ENCODE data around the gene YBX2. TPM values are rescaled to one million over a fixed set of nuclear protein-coding genes. Genes with fewer than 3 reads are reported as not detected.

The YBX2 gene
- total and polyA plus RNA-seq, 2 donors (not counting 1 experiment from before 2014, with no cell fraction given) = 0.15 to 0.22 TPM

DNA sequence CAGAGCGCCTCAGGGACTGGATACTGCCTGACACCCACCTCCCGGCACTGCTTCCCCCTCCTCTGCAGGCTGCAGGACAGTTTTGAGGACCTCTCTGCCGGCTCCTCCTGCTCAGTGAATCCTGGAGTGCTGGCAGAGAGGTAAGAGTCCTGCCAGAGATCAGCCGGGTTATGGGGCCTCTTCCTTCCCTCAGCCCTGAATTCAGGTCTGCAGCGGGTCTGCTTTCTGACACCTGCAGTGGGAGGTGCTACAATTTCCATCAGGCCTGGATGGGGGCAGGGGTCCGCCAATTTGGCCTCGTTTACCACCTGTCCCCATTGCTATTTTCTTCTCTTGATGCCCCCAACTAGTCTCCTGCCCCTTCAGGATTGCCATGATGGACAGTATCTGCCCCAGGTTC, 37.7 kb upstream of the YBX2 start:
- Histone ChIP-seq H3K4me2 (replicated peaks; ENCODE audit: low read depth, low read length, poor library complexity, severe bottlenecking) (peak overlapping the region; percentile 44), H3K36me3 (replicated peaks in 1 of 2; ENCODE audit: control extremely low read depth in 1 of 2, control insufficient read depth in 1 of 2, extremely low read depth in 1 of 2, insufficient read depth in 2 of 2, low read length in 1 of 2) (no peaks in the 10 kb centered on the region), H3K9ac (ENCODE audit: low read length) (no peak overlapping the region), H3K4me3 (ENCODE audit: control extremely low read depth in 1 of 5, extremely low read depth in 1 of 5, insufficient read depth in 1 of 5, low read depth in 2 of 5, low read length in 4 of 5) (no peak overlapping the region), H3K4me1 (ENCODE audit: control insufficient read depth in 2 of 2, insufficient read depth in 2 of 2, low read length in 2 of 2) (peaks cover 33 to 62% of the 10 kb centered on the region in 2 donors), H3K27ac (ENCODE audit: low read length in 2 of 2) (peak overlapping the region; percentile 37 to 55), H3K9me3 (ENCODE audit: control extremely low read depth in 1 of 3, control insufficient read depth in 2 of 3, insufficient read depth in 1 of 3, low read length in 2 of 3) (no peaks in the 10 kb centered on the region), H4K20me1 (ENCODE audit: control insufficient read depth, insufficient read depth, low read length, poor library complexity, severe bottlenecking) (peaks cover 5% of the 10 kb centered on the region), H3K27me3 (replicated peaks in 1 of 4; ENCODE audit: control extremely low read depth in 1 of 4, control insufficient read depth in 3 of 4, insufficient read depth in 4 of 4, low read length in 3 of 4) (no peaks in the 10 kb centered on the region), H3K79me2 (ENCODE audit: control insufficient read depth, insufficient read depth, low read length) (peaks cover 50% of the 10 kb centered on the region), H2AFZ (ENCODE audit: insufficient read depth, low read depth, low read length, poor library complexity, severe bottlenecking) (no peak overlapping the region)
- no peak for ATAC-seq (ENCODE audit: low read depth)
- H3K4me1 Mint-ChIP-seq = peaks cover 57% of the 10 kb centered on the region
- no peak for TF ChIP-seq EZH2 (IDR thresholded peaks at IDR 0.05; ENCODE audit: borderline replicate concordance, insufficient read depth, low read depth, low read length, poor library complexity, severe bottlenecking)
- TF ChIP-seq, protein P1, sequence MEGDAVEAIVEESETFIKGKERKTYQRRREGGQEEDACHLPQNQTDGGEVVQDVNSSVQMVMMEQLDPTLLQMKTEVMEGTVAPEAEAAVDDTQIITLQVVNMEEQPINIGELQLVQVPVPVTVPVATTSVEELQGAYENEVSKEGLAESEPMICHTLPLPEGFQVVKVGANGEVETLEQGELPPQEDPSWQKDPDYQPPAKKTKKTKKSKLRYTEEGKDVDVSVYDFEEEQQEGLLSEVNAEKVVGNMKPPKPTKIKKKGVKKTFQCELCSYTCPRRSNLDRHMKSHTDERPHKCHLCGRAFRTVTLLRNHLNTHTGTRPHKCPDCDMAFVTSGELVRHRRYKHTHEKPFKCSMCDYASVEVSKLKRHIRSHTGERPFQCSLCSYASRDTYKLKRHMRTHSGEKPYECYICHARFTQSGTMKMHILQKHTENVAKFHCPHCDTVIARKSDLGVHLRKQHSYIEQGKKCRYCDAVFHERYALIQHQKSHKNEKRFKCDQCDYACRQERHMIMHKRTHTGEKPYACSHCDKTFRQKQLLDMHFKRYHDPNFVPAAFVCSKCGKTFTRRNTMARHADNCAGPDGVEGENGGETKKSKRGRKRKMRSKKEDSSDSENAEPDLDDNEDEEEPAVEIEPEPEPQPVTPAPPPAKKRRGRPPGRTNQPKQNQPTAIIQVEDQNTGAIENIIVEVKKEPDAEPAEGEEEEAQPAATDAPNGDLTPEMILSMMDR (IDR thresholded peaks at IDR 0.05) = no peak
- H3K27me3 Mint-ChIP-seq = no peaks in the 10 kb centered on the region
- H3K4me3 Mint-ChIP-seq = peak overlapping the region; percentile 70
- 13% methylated on average over 5 of the region's 7 CpGs for WGBS (ENCODE audit: insufficient coverage)
- ChIA-PET POLR2A (interaction anchor here (0.9 kb wide), 1 partner anchor 19 kb away, joined by 4 read pairs; no protein-coding TSS in a partner anchor), CTCF (interaction anchor here (1.1 to 6.2 kb wide), 2 partner anchors 12 to 13 kb away, joined by 3 to 53 read pairs; no protein-coding TSS in a partner anchor)
- intact Hi-C loops (cut with micrococcal nuclease) = no loop called here
- peak overlapping the region; percentile 89 for H3K27ac Mint-ChIP-seq
- DNase-seq = no peak
- no peaks in the 10 kb centered on the region for H3K9me3 Mint-ChIP-seq (ENCODE audit: insufficient read depth)

DNA sequence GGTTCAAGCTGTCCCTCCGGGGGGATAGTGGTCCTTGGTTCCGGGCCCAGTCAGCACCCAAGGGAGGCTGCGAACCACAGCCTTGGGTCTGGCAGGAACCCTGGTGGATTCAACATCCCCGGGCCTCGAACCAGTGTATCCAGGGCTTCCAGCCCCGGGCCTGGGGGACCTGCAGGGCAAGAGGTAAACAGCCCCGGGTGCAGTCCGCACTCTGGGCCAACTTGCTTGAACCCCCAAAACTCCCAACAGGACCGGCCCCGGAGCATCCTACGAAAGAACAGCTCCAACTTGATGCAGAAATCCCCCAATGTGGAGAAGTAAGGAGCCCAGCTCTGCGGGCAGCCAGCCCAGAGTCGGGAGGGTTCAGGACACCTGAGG, 36.2 kb upstream of the YBX2 start:
- H3K4me1 ChIP-seq (ENCODE audit: control insufficient read depth in 2 of 2, insufficient read depth in 2 of 2, low read length in 2 of 2) = peaks cover 27 to 54% of the 10 kb centered on the region in 2 donors
- TF ChIP-seq EZH2 (IDR thresholded peaks at IDR 0.05; ENCODE audit: borderline replicate concordance, insufficient read depth, low read depth, low read length, poor library complexity, severe bottlenecking) = no peak
- TF ChIP-seq, protein P1 (IDR thresholded peaks at IDR 0.05) = no peak
- no peaks in the 10 kb centered on the region for H4K20me1 ChIP-seq (ENCODE audit: control insufficient read depth, insufficient read depth, low read length, poor library complexity, severe bottlenecking)
- H3K27me3 ChIP-seq (replicated peaks in 1 of 4; ENCODE audit: control extremely low read depth in 1 of 4, control insufficient read depth in 3 of 4, insufficient read depth in 4 of 4, low read length in 3 of 4) = no peaks in the 10 kb centered on the region
- H3K27me3 Mint-ChIP-seq = no peaks in the 10 kb centered on the region
- peak overlapping the region; percentile 96 for H3K4me3 Mint-ChIP-seq
- peak overlapping the region in 4 of 5 experiments; percentile 65 to 86 (median 81) for H3K4me3 ChIP-seq (ENCODE audit: control extremely low read depth in 1 of 5, extremely low read depth in 1 of 5, insufficient read depth in 1 of 5, low read depth in 2 of 5, low read length in 4 of 5)
- peak overlapping the region; percentile 86 for H3K9ac ChIP-seq (ENCODE audit: low read length)
- peak overlapping the region; percentile 94 for H2AFZ ChIP-seq (ENCODE audit: insufficient read depth, low read depth, low read length, poor library complexity, severe bottlenecking)
- H3K9me3 Mint-ChIP-seq (ENCODE audit: insufficient read depth) = no peaks in the 10 kb centered on the region
- CTCF ChIA-PET = interaction anchor here (1.2 to 2.7 kb wide), 6 partner anchors 8 to 285 kb away, joined by 3 to 16 read pairs (median 6); partner anchors contain the start of gene TMEM95
- POLR2A ChIA-PET = interaction anchor here (0.5 to 2.4 kb wide), 5 partner anchors 11 to 89 kb away, joined by 5 to 18 read pairs (median 12); partner anchors contain the start of gene GABARAP
- peak overlapping the region; percentile 98 for H3K27ac Mint-ChIP-seq
- ATAC-seq (ENCODE audit: low read depth) (no peak), DNase-seq (no peak)
- H3K4me1 Mint-ChIP-seq = peaks cover 48% of the 10 kb centered on the region
- peaks cover 35% of the 10 kb centered on the region for H3K79me2 ChIP-seq (ENCODE audit: control insufficient read depth, insufficient read depth, low read length)
- peak overlapping the region; percentile 86 to 93 for H3K27ac ChIP-seq (ENCODE audit: low read length in 2 of 2)
- intact Hi-C loops (cut with micrococcal nuclease) = no loop called here
- peak overlapping the region; percentile 88 for H3K4me2 ChIP-seq (replicated peaks; ENCODE audit: low read depth, low read length, poor library complexity, severe bottlenecking)
- H3K9me3 ChIP-seq (ENCODE audit: control extremely low read depth in 1 of 3, control insufficient read depth in 2 of 3, insufficient read depth in 1 of 3, low read length in 2 of 3) = no peaks in the 10 kb centered on the region
- peaks cover 0 to 6% of the 10 kb centered on the region in 2 experiments for H3K36me3 ChIP-seq (replicated peaks in 1 of 2; ENCODE audit: control extremely low read depth in 1 of 2, control insufficient read depth in 1 of 2, extremely low read depth in 1 of 2, insufficient read depth in 2 of 2, low read length in 1 of 2)
- 54% methylated on average over 12 of the region's 13 CpGs for WGBS (ENCODE audit: insufficient coverage)

Data from B cell (primary cell).